Measurements from ENCODE around the gene GRIPAP1.

The GRIPAP1 gene

GRCh38 chrX:48939524-48940228, 62.4 kb downstream of the GRIPAP1 start:
- no peak for TF ChIP-seq TCF4 (CRISPR knock-in tag; IDR thresholded peaks at IDR 0.05; ENCODE audit: borderline replicate concordance)
- TF ChIP-seq ZNF8 (CRISPR knock-in tag; IDR thresholded peaks at IDR 0.05) = no peak
- TF ChIP-seq ESRRG (CRISPR knock-in tag; IDR thresholded peaks at IDR 0.05) = no peak
- no peak for TF ChIP-seq ZNF70 (CRISPR knock-in tag; IDR thresholded peaks at IDR 0.05)
- ATAC-seq = no peak

DNA sequence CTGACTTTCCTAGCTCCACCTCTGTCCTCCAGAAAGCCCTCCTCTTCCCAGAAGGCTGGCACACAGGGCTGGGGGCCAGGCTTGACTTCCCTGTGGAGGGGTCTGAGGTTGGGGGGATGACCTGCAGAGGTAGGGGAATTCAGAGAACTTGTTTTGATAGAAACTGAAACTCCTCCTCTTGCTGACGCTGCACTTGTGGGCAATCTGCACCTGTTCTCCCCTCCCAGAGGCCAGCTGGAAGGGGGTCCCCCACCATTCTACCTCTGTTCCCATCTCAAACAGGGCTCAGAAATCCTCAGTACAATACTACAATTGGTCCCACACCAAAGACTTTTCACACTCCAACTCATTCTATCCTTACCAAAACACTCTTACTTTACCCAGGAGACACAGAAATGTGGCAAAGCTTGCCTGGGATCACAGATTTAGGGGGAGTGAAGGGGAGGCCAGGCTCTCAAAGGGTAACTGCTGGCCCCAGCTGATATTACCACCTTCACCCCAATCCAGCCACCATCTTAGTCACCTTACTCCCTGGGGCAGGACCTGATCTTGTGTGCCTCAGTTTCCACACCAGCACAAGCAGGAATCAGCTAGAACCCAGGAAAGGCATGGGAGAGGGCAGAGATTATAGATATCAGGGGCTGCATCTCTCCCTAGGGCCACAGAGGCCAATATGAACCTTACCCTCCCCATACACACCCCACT, 63.2 kb downstream of the GRIPAP1 start:
- ATAC-seq = no peak
- TF ChIP-seq, protein P1, sequence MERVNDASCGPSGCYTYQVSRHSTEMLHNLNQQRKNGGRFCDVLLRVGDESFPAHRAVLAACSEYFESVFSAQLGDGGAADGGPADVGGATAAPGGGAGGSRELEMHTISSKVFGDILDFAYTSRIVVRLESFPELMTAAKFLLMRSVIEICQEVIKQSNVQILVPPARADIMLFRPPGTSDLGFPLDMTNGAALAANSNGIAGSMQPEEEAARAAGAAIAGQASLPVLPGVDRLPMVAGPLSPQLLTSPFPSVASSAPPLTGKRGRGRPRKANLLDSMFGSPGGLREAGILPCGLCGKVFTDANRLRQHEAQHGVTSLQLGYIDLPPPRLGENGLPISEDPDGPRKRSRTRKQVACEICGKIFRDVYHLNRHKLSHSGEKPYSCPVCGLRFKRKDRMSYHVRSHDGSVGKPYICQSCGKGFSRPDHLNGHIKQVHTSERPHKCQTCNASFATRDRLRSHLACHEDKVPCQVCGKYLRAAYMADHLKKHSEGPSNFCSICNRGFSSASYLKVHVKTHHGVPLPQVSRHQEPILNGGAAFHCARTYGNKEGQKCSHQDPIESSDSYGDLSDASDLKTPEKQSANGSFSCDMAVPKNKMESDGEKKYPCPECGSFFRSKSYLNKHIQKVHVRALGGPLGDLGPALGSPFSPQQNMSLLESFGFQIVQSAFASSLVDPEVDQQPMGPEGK (CRISPR knock-in tag; IDR thresholded peaks at IDR 0.05; ENCODE audit: borderline replicate concordance) = no peak
- no peak for TF ChIP-seq ISL1 (CRISPR knock-in tag; IDR thresholded peaks at IDR 0.05)
- no peak for TF ChIP-seq SNAI2 (CRISPR knock-in tag; IDR thresholded peaks at IDR 0.05)
- TF ChIP-seq OSR1 (CRISPR knock-in tag; IDR thresholded peaks at IDR 0.05) = no peak
- TF ChIP-seq ZFP30 (CRISPR knock-in tag; IDR thresholded peaks at IDR 0.05) = no peak
- no peak for TF ChIP-seq CSDC2 (CRISPR knock-in tag; IDR thresholded peaks at IDR 0.05)
- TF ChIP-seq ZNF70 (CRISPR knock-in tag; IDR thresholded peaks at IDR 0.05) = no peak
- no peak for TF ChIP-seq PPARA (CRISPR knock-in tag; IDR thresholded peaks at IDR 0.05; ENCODE audit: borderline replicate concordance)
- no peak for TF ChIP-seq ESRRG (CRISPR knock-in tag; IDR thresholded peaks at IDR 0.05)
- TF ChIP-seq ZNF8 (CRISPR knock-in tag; IDR thresholded peaks at IDR 0.05) = no peak
- TF ChIP-seq POU6F1 (CRISPR knock-in tag; IDR thresholded peaks at IDR 0.05; ENCODE audit: borderline replicate concordance, low read depth) = no peak
- no peak for TF ChIP-seq ARNTL (CRISPR knock-in tag; IDR thresholded peaks at IDR 0.05; ENCODE audit: borderline replicate concordance, low read depth)
- TF ChIP-seq ZNF565 (CRISPR knock-in tag; conservative IDR thresholded peaks at IDR 0.05; ENCODE audit: low read depth) = no peak
- TF ChIP-seq ZFP3 (CRISPR knock-in tag; IDR thresholded peaks at IDR 0.05) = no peak
- no peak for TF ChIP-seq CREB5 (CRISPR knock-in tag; IDR thresholded peaks at IDR 0.05; ENCODE audit: low read depth)
- no peak for TF ChIP-seq ZC3H10 (CRISPR knock-in tag; IDR thresholded peaks at IDR 0.05)
- TF ChIP-seq RARB (CRISPR knock-in tag; IDR thresholded peaks at IDR 0.05) = no peak
- no peak for TF ChIP-seq TOX (CRISPR knock-in tag; IDR thresholded peaks at IDR 0.05; ENCODE audit: borderline replicate concordance)
- no peak for TF ChIP-seq BACH2 (CRISPR knock-in tag; IDR thresholded peaks at IDR 0.05; ENCODE audit: borderline replicate concordance)

- no peak for ATAC-seq
- TF ChIP-seq ZNF70 (CRISPR knock-in tag; IDR thresholded peaks at IDR 0.05) (no peak), TSHZ2 (CRISPR knock-in tag; IDR thresholded peaks at IDR 0.05) (no peak), ZC3H10 (CRISPR knock-in tag; IDR thresholded peaks at IDR 0.05) (no peak), TOX (CRISPR knock-in tag; IDR thresholded peaks at IDR 0.05; ENCODE audit: borderline replicate concordance) (no peak), ISL1 (CRISPR knock-in tag; IDR thresholded peaks at IDR 0.05) (no peak), SNAI2 (CRISPR knock-in tag; IDR thresholded peaks at IDR 0.05) (no peak), ZNF565 (CRISPR knock-in tag; conservative IDR thresholded peaks at IDR 0.05; ENCODE audit: low read depth) (no peak), OSR1 (CRISPR knock-in tag; IDR thresholded peaks at IDR 0.05) (no peak), RARB (CRISPR knock-in tag; IDR thresholded peaks at IDR 0.05) (no peak), CSRNP3 (CRISPR knock-in tag; IDR thresholded peaks at IDR 0.05) (no peak), PPARA (CRISPR knock-in tag; IDR thresholded peaks at IDR 0.05; ENCODE audit: borderline replicate concordance) (no peak), GLIS3 (CRISPR knock-in tag; IDR thresholded peaks at IDR 0.05) (no peak), ESRRG (CRISPR knock-in tag; IDR thresholded peaks at IDR 0.05) (no peak), ZNF8 (CRISPR knock-in tag; IDR thresholded peaks at IDR 0.05) (no peak), BACH2 (CRISPR knock-in tag; IDR thresholded peaks at IDR 0.05; ENCODE audit: borderline replicate concordance) (no peak), ZFP30 (CRISPR knock-in tag; IDR thresholded peaks at IDR 0.05) (no peak)
These were observed 64.8 kb downstream of the GRIPAP1 start for GRCh38 chrX:48937054-48937907.
